ENCODE results near the gene CTNNA3. TPM values are rescaled to one million over a fixed set of nuclear protein-coding genes. Genes with fewer than 3 reads are reported as not detected.

The CTNNA3 gene
- total and polyA plus RNA-seq, 2 of the 4 experiments (the other 2 are of a cell fraction), result 0.19 to 0.90 TPM

GRCh38 chr10:66572700-66573099 is 1123.3 kb downstream of the CTNNA3 start:
- no peak overlapping the region for H3K4me2 ChIP-seq (ENCODE audit: low read depth, low read length)
- H3K36me3 ChIP-seq (ENCODE audit: control insufficient read depth, insufficient read depth, low read length), result no peaks in the 10 kb centered on the region
- H2BK120ac ChIP-seq (ENCODE audit: low read depth, low read length), result no peak overlapping the region
- dilution Hi-C loops (cut with HindIII; ENCODE audit: low sequenced_read_pairs, unreplicated experiment) (no loop called here), in situ Hi-C loops (cut with MboI; ENCODE audit: low sequenced_read_pairs) (no loop called here), intact Hi-C loops (cut with micrococcal nuclease) (no loop called here)
- CTCF ChIA-PET, result no interaction called here
- TF ChIP-seq USF2 (IDR thresholded peaks at IDR 0.05; ENCODE audit: low read depth, low read length), result no peak
- H4K8ac ChIP-seq (ENCODE audit: low read depth in 2 of 2, low read length in 2 of 2), result no peak overlapping the region
- no peaks in the 10 kb centered on the region for H3K9me3 ChIP-seq (ENCODE audit: control insufficient read depth, insufficient read depth, low read length)
- H2AK5ac ChIP-seq (ENCODE audit: low read depth, low read length), result no peak overlapping the region
- H3K23ac ChIP-seq (ENCODE audit: low read depth, low read length), result no peak overlapping the region
- H3K4me1 ChIP-seq (ENCODE audit: control insufficient read depth, insufficient read depth, low read length), result no peaks in the 10 kb centered on the region
- DNase-seq, result no peak
- no peak overlapping the region for H3K56ac ChIP-seq (ENCODE audit: extremely low read depth, insufficient read depth, low read length)
- H2AK9ac ChIP-seq (replicated peaks; ENCODE audit: low read depth, low read length, poor library complexity), result no peak overlapping the region
- H2BK15ac ChIP-seq (ENCODE audit: low read depth, low read length), result no peak overlapping the region
- H4K91ac ChIP-seq (ENCODE audit: insufficient read depth, low read depth, low read length), result no peak overlapping the region
- H3K9me1 ChIP-seq (ENCODE audit: insufficient read depth, low read length), result no peaks in the 10 kb centered on the region
- no peak overlapping the region for H2AFZ ChIP-seq (replicated peaks; ENCODE audit: low read length, poor library complexity)
- no peak overlapping the region for H3K18ac ChIP-seq (ENCODE audit: low read depth, low read length)
- no peak overlapping the region for H3K27ac ChIP-seq (ENCODE audit: insufficient read depth, low read length)
- no peaks in the 10 kb centered on the region for H4K20me1 ChIP-seq (ENCODE audit: insufficient read depth, low read length)
- H3K14ac ChIP-seq (replicated peaks; ENCODE audit: low read depth, low read length), result no peak overlapping the region
- ATAC-seq (ENCODE audit: low read depth), result no peak
- POLR2A ChIA-PET (ENCODE audit: unreplicated experiment), result no interaction called here
- H3K27me3 ChIP-seq (ENCODE audit: control insufficient read depth, insufficient read depth, low read length), result no peaks in the 10 kb centered on the region
- no TSS peak for BruUV-seq (replicated peaks)
- no peaks in the 10 kb centered on the region for H3K79me1 ChIP-seq (ENCODE audit: low read depth in 1 of 2, low read length in 2 of 2)
- H3K9ac ChIP-seq (ENCODE audit: low read depth, low read length), result no peak overlapping the region
- no peak overlapping the region for H3K4ac ChIP-seq (ENCODE audit: low read depth, low read length)
- no peak overlapping the region for H4K5ac ChIP-seq (ENCODE audit: low read depth, low read length)
- no CpG with 5 or more reads among the region's 2 CpGs for WGBS, 2 experiments (ENCODE audit: extremely low coverage in 2 of 2, insufficient read length in 1 of 2)
- H3K4me3 ChIP-seq (ENCODE audit: insufficient read depth, low read depth, low read length), result no peak overlapping the region
- H2BK5ac ChIP-seq (ENCODE audit: low read depth, low read length, poor library complexity, severe bottlenecking), result no peak overlapping the region
- no peak overlapping the region for H2BK20ac ChIP-seq (ENCODE audit: low read depth, low read length)
